Upper lobe of left lung (tissue), 4 donors: Measurements from ENCODE around the gene CAMK4.

Source experiments
- CTCF ChIP-seq, 6 experiments: fragments of 450-650 bp in 4 of 6; fragments of 200-600 bp in 2 of 6; sonication (generic) in 2 of 6; IDR thresholded peaks; one replicate each; pipeline ENCODE4 v1.5.1; 2016 to 2019; ENCODE audit warnings: antibody characterized with exemption in 6 of 6
- EP300 ChIP-seq, 4 donors: sonication (generic); formaldehyde crosslinking; IDR thresholded peaks; one replicate each; pipeline ENCODE4 v1.5.1; 2017; ENCODE audit warnings: antibody characterized with exemption in 4 of 4, control low read depth in 2 of 4

DNA sequence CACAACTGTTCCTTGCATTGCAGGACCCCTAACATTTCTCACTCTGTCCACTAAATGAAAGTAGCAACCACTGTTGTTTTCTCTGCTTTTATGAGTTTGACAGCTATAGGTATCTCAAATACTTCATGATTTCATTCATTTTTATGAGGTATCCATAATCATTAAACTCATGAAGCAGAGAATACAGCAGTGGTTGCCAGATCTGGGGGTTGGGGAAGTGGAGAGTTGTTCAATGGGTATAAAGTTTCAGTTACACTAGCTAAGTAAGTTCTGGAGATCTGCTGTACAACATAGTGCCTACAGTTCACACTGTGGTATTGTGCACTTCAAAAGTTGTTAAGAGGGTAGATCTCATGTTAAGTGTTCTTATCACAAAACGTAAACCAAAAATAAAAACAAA, 23.4 kb upstream of the CAMK4 start:
- TF ChIP-seq EP300 (IDR thresholded peaks at IDR 0.05): no peak
- TF ChIP-seq CTCF (IDR thresholded peaks at IDR 0.05): no peak
